ENCODE data around the gene ASTN2. TPM values are rescaled to one million over a fixed set of nuclear protein-coding genes. Genes with fewer than 3 reads are reported as not detected.

Gene ASTN2
- total RNA-seq (1 to 10 TPM; 3.7 to 4.8 TPM), total RNA-seq (4.1 to 6.8 reads per million in 2 donors)

- H3K27ac Mint-ChIP-seq: no peak within 1 kb of the TSS
Observed at GRCh38 chr9:117414906-117415331, at the start of gene ASTN2. ASTN2 (minus strand) TSS chr9:117415057; CDS start chr9:117414938, 119 bp downstream.

GRCh38 chr9:117462861-117463260 is 48.0 kb upstream of the ASTN2 start:
- Mint-ChIP-seq H3K4me1 (no peaks in the 10 kb centered on the region), H3K36me3 (ENCODE audit: low read depth) (no peaks in the 10 kb centered on the region), H3K27me3 (peaks cover 9% of the 10 kb centered on the region), H3K27ac (no peak overlapping the region), H3K4me3 (no peak overlapping the region)
- ATAC-seq (no peak), DNase-seq (no peak)
- H3K9me3 ChIP-seq (ENCODE audit: control insufficient read depth, low read length, poor library complexity, severe bottlenecking): no peaks in the 10 kb centered on the region

More at GRCh38 chr9:117414906-117415331, at the start of gene ASTN2:
- ATAC-seq (no peak), DNase-seq (no peak)
- peaks cover 7% of the 10 kb centered on the region for H3K27me3 Mint-ChIP-seq
- H3K9me3 ChIP-seq (ENCODE audit: control insufficient read depth, low read length, poor library complexity, severe bottlenecking): no peaks in the 10 kb centered on the region
- no peaks in the 10 kb centered on the region for H3K4me1 Mint-ChIP-seq
- H3K36me3 Mint-ChIP-seq (ENCODE audit: low read depth): peaks cover 2% of the 10 kb centered on the region
- H3K4me3 Mint-ChIP-seq: no peak within 1 kb of the TSS

- no peaks in the 10 kb centered on the region for H3K36me3 Mint-ChIP-seq (ENCODE audit: low read depth)
- H3K4me3 Mint-ChIP-seq: no peak overlapping the region
Observed at GRCh38 chr9:117461386-117461785, 46.5 kb upstream of the ASTN2 start.

GRCh38 chr9:117460743-117461142 is 45.9 kb upstream of the ASTN2 start:
- Mint-ChIP-seq H3K27me3 (peaks cover 9% of the 10 kb centered on the region), H3K4me1 (no peaks in the 10 kb centered on the region), H3K36me3 (ENCODE audit: low read depth) (no peaks in the 10 kb centered on the region), H3K4me3 (no peak overlapping the region), H3K27ac (no peak overlapping the region)
- DNase-seq (no peak), ATAC-seq (no peak)
- H3K9me3 ChIP-seq (ENCODE audit: control insufficient read depth, low read length, poor library complexity, severe bottlenecking): no peaks in the 10 kb centered on the region

More at GRCh38 chr9:117461386-117461785, 46.5 kb upstream of the ASTN2 start:
- peaks cover 9% of the 10 kb centered on the region for H3K27me3 Mint-ChIP-seq
- H3K9me3 ChIP-seq (ENCODE audit: control insufficient read depth, low read length, poor library complexity, severe bottlenecking): no peaks in the 10 kb centered on the region
- H3K27ac Mint-ChIP-seq: no peak overlapping the region
- ATAC-seq (no peak), DNase-seq (no peak)
- no peaks in the 10 kb centered on the region for H3K4me1 Mint-ChIP-seq

- no peaks in the 10 kb centered on the region for H3K36me3 Mint-ChIP-seq (ENCODE audit: low read depth)
- ATAC-seq (no peak), DNase-seq (no peak)
- H3K4me1 Mint-ChIP-seq: no peaks in the 10 kb centered on the region
- H3K4me3 Mint-ChIP-seq: no peak overlapping the region
- H3K27ac Mint-ChIP-seq: no peak overlapping the region
- H3K27me3 Mint-ChIP-seq: peaks cover 5% of the 10 kb centered on the region
- H3K9me3 ChIP-seq (ENCODE audit: control insufficient read depth, low read length, poor library complexity, severe bottlenecking): no peaks in the 10 kb centered on the region
Observed at GRCh38 chr9:117459913-117460312, 45.1 kb upstream of the ASTN2 start.

- no peak for ATAC-seq
Observed at GRCh38 chr9:117458066-117458465, 43.2 kb upstream of the ASTN2 start.

GRCh38 chr9:117454711-117455110 is 39.9 kb upstream of the ASTN2 start:
- no peak for DNase-seq
- Mint-ChIP-seq H3K4me1 (no peaks in the 10 kb centered on the region), H3K36me3 (ENCODE audit: low read depth) (no peaks in the 10 kb centered on the region), H3K27me3 (peaks cover 5% of the 10 kb centered on the region), H3K4me3 (no peak overlapping the region), H3K27ac (no peak overlapping the region)
- no peak for ATAC-seq
- H3K9me3 ChIP-seq (ENCODE audit: control insufficient read depth, low read length, poor library complexity, severe bottlenecking): no peaks in the 10 kb centered on the region

More at GRCh38 chr9:117458066-117458465, 43.2 kb upstream of the ASTN2 start:
- no peak for DNase-seq
- no peak overlapping the region for H3K4me3 Mint-ChIP-seq
- H3K27me3 Mint-ChIP-seq: peaks cover 5% of the 10 kb centered on the region
- no peaks in the 10 kb centered on the region for H3K36me3 Mint-ChIP-seq (ENCODE audit: low read depth)
- H3K4me1 Mint-ChIP-seq: no peaks in the 10 kb centered on the region
- H3K9me3 ChIP-seq (ENCODE audit: control insufficient read depth, low read length, poor library complexity, severe bottlenecking): no peaks in the 10 kb centered on the region
- no peak overlapping the region for H3K27ac Mint-ChIP-seq

GRCh38 chr9:117453737-117454136 is 38.9 kb upstream of the ASTN2 start:
- Mint-ChIP-seq H3K27me3 (no peaks in the 10 kb centered on the region), H3K27ac (no peak overlapping the region), H3K4me3 (no peak overlapping the region), H3K4me1 (no peaks in the 10 kb centered on the region), H3K36me3 (ENCODE audit: low read depth) (no peaks in the 10 kb centered on the region)
- no peaks in the 10 kb centered on the region for H3K9me3 ChIP-seq (ENCODE audit: control insufficient read depth, low read length, poor library complexity, severe bottlenecking)
- no peak for ATAC-seq
- DNase-seq: no peak

- ATAC-seq: no peak
Observed at GRCh38 chr9:117451311-117451710, 36.5 kb upstream of the ASTN2 start.

GRCh38 chr9:117448066-117448465 is 33.2 kb upstream of the ASTN2 start:
- Mint-ChIP-seq H3K4me3 (no peak overlapping the region), H3K27ac (no peak overlapping the region), H3K4me1 (no peaks in the 10 kb centered on the region), H3K36me3 (ENCODE audit: low read depth) (no peaks in the 10 kb centered on the region), H3K27me3 (no peaks in the 10 kb centered on the region)
- no peak for DNase-seq
- H3K9me3 ChIP-seq (ENCODE audit: control insufficient read depth, low read length, poor library complexity, severe bottlenecking): no peaks in the 10 kb centered on the region
- no peak for ATAC-seq

More at GRCh38 chr9:117451311-117451710, 36.5 kb upstream of the ASTN2 start:
- no peaks in the 10 kb centered on the region for H3K36me3 Mint-ChIP-seq (ENCODE audit: low read depth)
- no peaks in the 10 kb centered on the region for H3K9me3 ChIP-seq (ENCODE audit: control insufficient read depth, low read length, poor library complexity, severe bottlenecking)
- DNase-seq: no peak
- H3K27ac Mint-ChIP-seq: no peak overlapping the region
- no peak overlapping the region for H3K4me3 Mint-ChIP-seq
- H3K4me1 Mint-ChIP-seq: no peaks in the 10 kb centered on the region
- no peaks in the 10 kb centered on the region for H3K27me3 Mint-ChIP-seq

GRCh38 chr9:117445631-117446030 is 30.8 kb upstream of the ASTN2 start:
- no peak overlapping the region for H3K4me3 Mint-ChIP-seq
- H3K27ac Mint-ChIP-seq: no peak overlapping the region
- H3K4me1 Mint-ChIP-seq: no peaks in the 10 kb centered on the region
- no peaks in the 10 kb centered on the region for H3K9me3 ChIP-seq (ENCODE audit: control insufficient read depth, low read length, poor library complexity, severe bottlenecking)
- DNase-seq (no peak), ATAC-seq (no peak)
- H3K36me3 Mint-ChIP-seq (ENCODE audit: low read depth): no peaks in the 10 kb centered on the region
- H3K27me3 Mint-ChIP-seq: no peaks in the 10 kb centered on the region

- no peak overlapping the region for H3K27ac Mint-ChIP-seq
- no peaks in the 10 kb centered on the region for H3K9me3 ChIP-seq (ENCODE audit: control insufficient read depth, low read length, poor library complexity, severe bottlenecking)
- no peak for DNase-seq
- no peaks in the 10 kb centered on the region for H3K36me3 Mint-ChIP-seq (ENCODE audit: low read depth)
- no peaks in the 10 kb centered on the region for H3K27me3 Mint-ChIP-seq
- ATAC-seq: no peak
- H3K4me1 Mint-ChIP-seq: no peaks in the 10 kb centered on the region
- no peak overlapping the region for H3K4me3 Mint-ChIP-seq
Observed at GRCh38 chr9:117444501-117444900, 29.6 kb upstream of the ASTN2 start.

GRCh38 chr9:117437283-117437682 is 22.4 kb upstream of the ASTN2 start:
- Mint-ChIP-seq H3K27me3 (no peaks in the 10 kb centered on the region), H3K4me1 (no peaks in the 10 kb centered on the region), H3K36me3 (ENCODE audit: low read depth) (no peaks in the 10 kb centered on the region), H3K4me3 (no peak overlapping the region), H3K27ac (no peak overlapping the region)
- no peak for ATAC-seq
- no peak for DNase-seq
- H3K9me3 ChIP-seq (ENCODE audit: control insufficient read depth, low read length, poor library complexity, severe bottlenecking): no peaks in the 10 kb centered on the region

- Mint-ChIP-seq H3K36me3 (ENCODE audit: low read depth) (no peaks in the 10 kb centered on the region), H3K27me3 (no peaks in the 10 kb centered on the region), H3K4me1 (no peaks in the 10 kb centered on the region), H3K27ac (no peak overlapping the region), H3K4me3 (no peak overlapping the region)
- DNase-seq (no peak), ATAC-seq (no peak)
- no peaks in the 10 kb centered on the region for H3K9me3 ChIP-seq (ENCODE audit: control insufficient read depth, low read length, poor library complexity, severe bottlenecking)
Observed at GRCh38 chr9:117435630-117436261, 20.9 kb upstream of the ASTN2 start.
